Measurements from ENCODE around the gene SPTB.

SPTB gene

DNA sequence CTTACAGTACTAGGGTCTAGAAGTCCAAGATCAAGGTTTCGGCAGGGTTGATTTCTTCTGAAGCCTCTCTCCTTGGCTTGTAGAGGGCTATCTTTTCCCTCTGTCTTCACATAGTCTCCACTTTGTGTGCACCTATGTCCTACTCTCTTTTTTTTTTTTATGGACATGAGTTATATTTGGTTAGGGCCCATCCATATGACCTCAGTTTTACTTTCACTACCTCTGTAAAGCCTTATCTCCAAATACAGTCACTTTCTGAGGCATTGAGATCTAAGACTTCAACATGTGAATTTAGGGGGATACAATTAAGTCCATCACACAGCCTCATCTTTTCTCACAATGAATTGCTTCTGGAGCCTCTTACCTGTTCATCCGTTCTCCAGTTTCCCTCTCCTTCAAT lies 5.9 kb upstream of the SPTB start:
- DNase-seq (ENCODE audit: low read depth in 2 of 2, low spot score in 1 of 2): no peak

DNA sequence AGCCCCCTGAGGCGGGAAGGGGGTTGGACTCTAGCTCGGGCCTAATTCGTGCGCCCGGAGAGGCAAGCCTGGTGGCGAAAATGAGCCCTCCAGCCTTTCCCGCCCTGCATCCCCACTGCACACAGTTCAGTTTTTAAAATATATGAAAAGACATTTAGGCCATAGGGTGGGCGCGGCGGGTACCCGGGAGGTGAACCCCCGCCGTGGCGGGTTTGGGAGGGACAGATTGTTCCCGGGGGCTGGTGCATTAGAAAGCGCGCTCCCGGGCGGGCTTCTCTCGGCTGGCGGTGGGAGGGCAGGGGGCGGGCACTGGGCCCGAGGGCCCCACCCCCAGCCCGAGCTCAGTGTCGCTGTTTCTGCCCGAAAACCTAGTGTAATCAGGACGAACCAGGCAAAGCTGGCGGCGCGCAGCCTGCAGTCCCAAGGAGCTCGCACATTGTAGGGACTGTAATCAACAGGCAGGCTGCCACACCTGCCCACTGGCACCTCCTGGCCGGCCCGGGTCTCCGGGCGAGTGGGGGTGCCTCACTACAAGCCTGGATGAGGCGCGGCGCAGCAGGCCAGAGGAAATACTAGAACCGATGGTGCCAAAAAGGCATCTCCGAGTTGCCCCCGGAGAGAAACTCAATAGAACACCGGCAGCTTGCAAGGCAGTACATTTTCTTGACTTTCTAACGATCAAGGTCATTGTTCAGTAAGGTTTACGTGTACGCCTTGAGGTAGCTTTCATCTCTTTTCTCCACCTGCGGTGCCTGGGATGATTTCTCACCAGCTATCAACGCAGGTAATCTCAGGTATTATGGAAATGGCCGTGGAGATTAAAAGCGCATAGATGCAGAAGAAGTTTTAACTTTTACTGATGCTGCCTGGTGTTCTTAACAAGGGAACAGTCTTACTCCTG lies 764 bp upstream of the SPTB start:
- DNase-seq (ENCODE audit: low read depth in 2 of 2, low spot score in 1 of 2): peak in 1 of 2 donors; percentile 21

DNA sequence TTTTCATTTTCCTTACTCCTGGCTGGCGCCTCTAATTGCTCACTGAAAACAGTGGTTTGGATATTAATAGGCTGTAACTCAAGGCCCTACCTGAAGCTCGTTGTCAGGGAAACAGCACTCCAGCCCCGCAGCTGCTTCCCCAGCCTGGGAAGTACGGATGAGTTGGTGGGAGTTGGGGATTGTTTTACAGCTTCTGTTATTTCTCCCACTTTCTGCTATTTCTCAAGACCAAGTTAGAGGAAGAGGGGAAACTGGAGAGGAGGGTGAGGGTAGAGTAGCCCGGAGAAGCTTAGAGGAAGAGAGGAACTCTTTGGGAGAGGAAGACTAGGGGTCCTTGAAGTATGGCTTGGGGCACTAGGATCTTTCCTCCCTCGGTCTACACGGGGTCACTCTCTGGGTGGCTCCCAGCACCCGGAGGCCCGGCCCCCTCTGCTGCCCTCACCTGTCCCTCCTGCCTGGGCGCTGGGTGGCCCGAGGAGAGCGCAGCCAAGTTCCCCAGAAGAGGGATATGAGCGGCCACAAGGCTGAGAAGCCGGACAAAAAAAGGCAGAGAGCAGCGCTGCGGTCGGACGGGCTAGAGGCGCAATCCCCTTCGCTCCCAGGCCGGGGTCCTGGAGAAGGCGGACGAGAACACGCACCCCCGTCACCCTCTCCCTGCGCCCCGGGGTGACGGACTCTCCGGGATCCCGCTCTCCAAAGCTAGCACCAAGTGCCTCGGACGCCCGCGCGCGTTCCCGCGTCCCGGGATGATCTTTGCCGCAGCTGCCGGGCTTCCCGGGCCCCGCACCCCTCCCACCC lies 671 bp downstream of the SPTB start:
- no peak for DNase-seq (ENCODE audit: low read depth in 2 of 2, low spot score in 1 of 2)

- no peak for DNase-seq (ENCODE audit: low read depth in 2 of 2, low spot score in 1 of 2)
Measured at GRCh38 chr14:64877846-64878245, 1.9 kb downstream of the SPTB start.

DNA sequence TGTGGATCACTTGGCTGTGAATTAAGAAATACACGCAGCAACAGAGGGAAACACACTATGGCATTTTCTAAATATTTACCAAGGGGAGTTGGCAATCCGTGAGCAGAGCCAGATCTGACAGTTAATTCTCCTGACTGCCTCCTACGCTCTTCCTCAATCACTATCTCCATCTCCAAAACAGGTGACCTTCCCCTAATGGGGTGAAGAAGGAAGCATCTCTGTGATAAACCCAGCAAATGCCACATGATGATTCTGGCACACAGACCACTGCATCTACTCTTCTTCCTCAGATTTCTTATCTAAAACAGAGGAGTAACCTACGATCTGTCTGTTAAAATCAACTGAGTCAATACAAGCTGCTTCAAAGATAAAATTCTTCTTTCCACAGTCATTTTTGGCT lies 4.4 kb downstream of the SPTB start:
- no peak for DNase-seq (ENCODE audit: low read depth in 2 of 2, low spot score in 1 of 2)

- DNase-seq (ENCODE audit: low read depth in 2 of 2, low spot score in 1 of 2): no peak
Measured at GRCh38 chr14:64873506-64874219, 6.0 kb downstream of the SPTB start.

DNA sequence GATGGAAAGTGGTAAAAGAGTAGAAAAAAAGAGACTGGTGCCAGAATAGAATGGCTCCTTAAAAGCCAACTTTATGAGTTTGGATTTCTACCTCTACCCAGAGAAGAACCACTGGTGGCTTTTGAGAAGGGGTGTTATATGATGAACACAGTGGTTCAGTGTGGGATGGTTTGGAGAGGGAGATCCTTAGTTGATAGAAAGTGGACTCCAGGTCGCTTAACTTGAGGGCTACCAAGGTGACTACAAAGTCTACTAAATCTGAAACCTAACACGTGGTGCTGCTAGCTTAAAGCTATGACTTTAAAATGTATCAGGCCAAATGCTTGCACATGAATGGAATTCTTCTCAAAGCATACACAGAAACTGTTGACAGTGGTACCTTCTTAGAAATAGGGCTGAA lies 8.4 kb downstream of the SPTB start:
- DNase-seq (ENCODE audit: low read depth in 2 of 2, low spot score in 1 of 2): no peak

- DNase-seq (ENCODE audit: low read depth in 2 of 2, low spot score in 1 of 2): no peak
Measured at GRCh38 chr14:64870160-64870559, 9.5 kb downstream of the SPTB start.

DNA sequence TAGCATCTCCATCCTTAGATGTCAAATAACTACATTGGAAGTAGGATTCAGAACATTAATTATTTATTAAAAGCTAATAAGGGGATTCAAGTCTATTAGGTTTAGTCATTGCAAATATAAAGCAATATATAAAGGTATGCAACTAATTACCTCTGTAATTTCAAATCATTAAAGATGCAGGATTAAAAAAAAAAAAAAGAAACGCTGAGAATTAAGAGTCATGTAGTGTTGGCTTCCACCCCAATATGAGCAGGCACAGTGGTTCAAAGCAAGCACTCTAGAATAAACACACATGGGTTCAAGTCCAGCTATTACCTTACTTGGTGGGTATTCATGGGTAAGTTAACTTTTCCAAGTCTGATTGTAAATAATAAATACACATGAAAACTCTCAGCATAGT lies 10.9 kb downstream of the SPTB start:
- no peak for DNase-seq (ENCODE audit: low read depth in 2 of 2, low spot score in 1 of 2)

GRCh38 chr14:64868379-64868778 lies 11.3 kb downstream of the SPTB start:
- no peak for DNase-seq (ENCODE audit: low read depth in 2 of 2, low spot score in 1 of 2)

- DNase-seq (ENCODE audit: low read depth in 2 of 2, low spot score in 1 of 2): no peak
Measured at GRCh38 chr14:64867182-64867581, 12.5 kb downstream of the SPTB start.

- DNase-seq (ENCODE audit: low read depth in 2 of 2, low spot score in 1 of 2): no peak
Measured at GRCh38 chr14:64865992-64866391, 13.7 kb downstream of the SPTB start.

DNA sequence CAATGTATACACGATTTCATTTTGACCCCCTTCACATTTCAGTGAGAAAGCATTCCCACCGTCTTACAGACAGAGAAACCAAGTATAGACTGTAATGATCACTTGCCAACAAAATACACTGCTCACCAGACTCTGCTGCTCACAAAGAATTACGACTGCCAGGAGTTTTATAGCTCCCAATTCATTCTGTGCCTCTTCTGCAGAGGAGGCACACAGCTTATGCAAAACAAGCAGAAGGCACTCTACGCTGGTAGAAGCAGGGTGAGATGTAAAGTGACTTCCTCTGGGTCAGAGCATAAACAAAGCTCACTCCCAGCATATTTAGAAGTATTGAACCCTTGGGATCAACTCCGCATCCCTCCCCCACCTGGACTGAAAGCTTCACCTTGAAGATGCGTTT lies 14.6 kb downstream of the SPTB start:
- no peak for DNase-seq (ENCODE audit: low read depth in 2 of 2, low spot score in 1 of 2)

DNA sequence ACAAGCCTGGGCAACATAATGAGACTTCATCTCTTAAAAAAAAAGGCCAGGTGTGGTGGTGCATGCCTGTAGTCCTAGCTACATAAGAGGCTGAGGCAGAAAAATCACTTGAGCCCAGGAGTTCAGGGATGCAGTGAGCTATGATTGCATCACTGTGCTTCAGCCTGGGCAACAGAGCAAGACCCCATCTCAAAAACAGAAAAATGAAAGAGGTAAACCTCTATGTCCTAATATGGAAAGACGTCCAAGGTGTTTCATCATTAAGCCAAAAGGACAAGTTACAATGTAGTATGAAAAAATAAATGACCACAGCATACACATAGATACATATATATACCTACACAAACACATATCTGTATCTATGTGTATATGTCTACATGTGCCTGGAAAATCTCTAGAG lies 15.4 kb downstream of the SPTB start:
- no peak for DNase-seq (ENCODE audit: low read depth in 2 of 2, low spot score in 1 of 2)

GRCh38 chr14:64861916-64862315 lies 17.8 kb downstream of the SPTB start:
- no peak for DNase-seq (ENCODE audit: low read depth in 2 of 2, low spot score in 1 of 2)

GRCh38 chr14:64860039-64860438 lies 19.7 kb downstream of the SPTB start:
- no peak for DNase-seq (ENCODE audit: low read depth in 2 of 2, low spot score in 1 of 2)

DNA sequence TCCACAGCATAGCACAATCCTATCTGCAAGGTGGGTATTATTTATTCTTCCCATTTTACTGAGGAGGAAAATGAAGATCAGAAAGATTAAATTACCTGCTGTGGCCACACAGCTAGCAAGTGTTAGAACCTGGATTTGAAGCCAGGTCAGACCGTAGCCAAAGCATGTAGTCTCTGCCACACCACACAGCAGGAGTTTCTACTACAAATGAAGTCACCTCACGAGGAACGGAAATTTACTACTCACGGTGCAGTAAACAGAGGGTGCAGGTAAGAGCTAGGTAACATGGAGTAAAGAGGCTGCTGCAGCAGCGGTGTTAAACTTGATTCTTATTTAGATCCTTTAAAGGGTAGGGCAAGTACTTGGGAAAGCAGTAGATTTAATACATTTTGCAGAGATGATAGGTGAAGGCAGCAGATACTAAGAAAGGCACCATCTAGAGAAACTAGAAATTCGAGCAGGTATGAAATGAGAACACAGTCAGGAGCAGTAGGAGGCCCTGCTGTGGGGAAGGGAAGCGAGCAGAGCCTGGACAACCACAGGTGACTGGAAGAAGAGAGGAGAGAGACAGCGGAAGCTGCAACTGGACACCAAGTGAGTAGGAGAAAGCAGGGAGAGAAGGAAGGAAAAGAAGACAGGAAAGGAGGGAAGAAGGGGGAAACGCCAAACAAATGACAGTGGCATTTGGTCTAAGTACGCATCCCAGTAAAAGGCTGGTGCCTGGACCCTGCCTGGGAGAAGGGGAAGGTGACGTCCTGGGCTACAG lies 21.5 kb downstream of the SPTB start:
- no peak for DNase-seq (ENCODE audit: low read depth in 2 of 2, low spot score in 1 of 2)

DNA sequence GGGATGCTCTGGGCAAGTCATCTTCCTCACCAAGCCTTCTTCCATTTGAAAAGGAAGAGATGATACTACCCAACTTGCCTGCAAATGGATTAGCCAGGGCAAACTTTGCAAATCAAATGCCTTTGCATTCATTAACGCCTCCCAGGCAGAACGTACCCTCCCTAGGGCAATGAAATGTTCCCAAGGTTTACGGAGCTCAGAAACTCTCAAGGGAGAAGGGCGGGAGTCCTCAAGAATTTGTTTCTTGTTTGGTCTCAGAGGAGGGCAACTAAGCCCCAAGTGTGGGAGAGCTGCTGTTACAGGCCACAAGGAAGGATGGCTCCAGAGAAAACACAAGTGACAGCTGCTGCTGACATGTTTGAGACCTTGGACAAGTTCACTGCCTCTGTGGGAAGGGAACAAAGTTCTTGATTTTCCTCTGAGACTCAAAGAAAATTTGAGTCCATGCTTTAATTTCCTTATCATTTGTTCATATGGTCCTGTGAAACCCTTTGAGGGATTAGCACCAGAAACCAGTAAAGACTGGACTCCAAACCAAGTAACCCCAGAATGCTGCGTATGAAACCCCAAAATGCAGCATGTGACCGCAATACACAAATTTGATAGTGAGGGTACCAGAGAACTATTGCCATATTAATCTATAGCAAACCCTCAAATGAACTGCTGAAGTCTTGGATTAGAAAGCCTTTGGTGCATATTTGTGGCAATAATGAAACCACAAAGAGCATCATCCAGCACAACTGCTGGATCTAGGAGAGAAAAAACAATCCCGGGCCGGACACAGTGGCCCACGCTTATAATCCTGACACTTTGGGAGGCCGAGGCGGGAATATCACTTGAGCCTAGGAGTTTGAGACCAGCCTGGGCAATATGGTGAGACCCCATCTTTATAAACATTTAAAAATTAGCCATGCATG lies 22.9 kb downstream of the SPTB start:
- no peak for DNase-seq (ENCODE audit: low read depth in 2 of 2, low spot score in 1 of 2)

DNA sequence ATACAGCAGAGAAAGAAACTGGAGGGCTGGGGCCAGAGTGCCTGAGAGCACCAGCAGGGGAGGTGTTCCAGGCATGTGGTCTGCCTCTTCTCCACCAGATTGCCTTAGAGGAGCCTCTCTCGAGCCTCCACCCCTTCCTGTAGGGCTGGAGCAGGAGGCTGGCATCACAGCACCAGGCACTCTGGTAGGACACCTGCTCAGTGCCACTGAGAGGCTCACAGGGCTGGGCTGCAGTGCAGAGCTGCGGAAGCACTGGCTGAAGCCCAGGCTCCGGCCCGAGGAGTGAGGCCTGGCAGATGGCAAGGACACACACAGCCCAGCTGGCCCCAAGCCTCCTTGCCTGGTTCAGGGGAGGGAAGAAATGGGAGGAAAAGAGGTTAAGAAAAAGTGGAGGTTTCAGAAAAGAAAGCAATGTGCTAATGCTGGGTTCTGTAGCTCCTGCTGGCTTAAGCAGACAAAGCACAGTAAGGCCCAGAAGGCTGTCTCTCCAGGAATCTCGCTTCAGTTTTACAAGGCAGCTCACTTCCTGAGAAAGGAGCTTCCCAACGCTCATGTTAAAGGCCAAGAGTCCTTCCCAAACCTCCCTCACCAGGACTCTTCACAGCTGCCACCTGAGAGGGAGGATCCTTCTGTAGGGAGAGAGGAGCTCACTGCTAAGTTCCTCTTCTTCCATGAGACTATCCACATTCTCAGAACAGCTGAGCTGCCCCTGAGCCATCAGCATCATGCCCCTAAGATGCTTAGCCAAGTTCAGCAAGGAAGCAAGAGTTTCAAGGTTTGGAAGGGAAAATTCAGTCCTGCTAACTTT lies 23.8 kb downstream of the SPTB start:
- DNase-seq (ENCODE audit: low read depth in 2 of 2, low spot score in 1 of 2): no peak
